Stimulated activated CD8-positive, alpha-beta memory T cell treated with anti-CD3 and anti-CD28 coated beads, Interleukin-4, amount 100 ng/mL, for 48 hours (primary cell): ENCODE results near the gene GRIFIN.

Experiments
- DNase-seq: peaks from one replicate; pipeline ENCODE4 v3.0.0-alpha.2; 2020

GRIFIN gene

DNA sequence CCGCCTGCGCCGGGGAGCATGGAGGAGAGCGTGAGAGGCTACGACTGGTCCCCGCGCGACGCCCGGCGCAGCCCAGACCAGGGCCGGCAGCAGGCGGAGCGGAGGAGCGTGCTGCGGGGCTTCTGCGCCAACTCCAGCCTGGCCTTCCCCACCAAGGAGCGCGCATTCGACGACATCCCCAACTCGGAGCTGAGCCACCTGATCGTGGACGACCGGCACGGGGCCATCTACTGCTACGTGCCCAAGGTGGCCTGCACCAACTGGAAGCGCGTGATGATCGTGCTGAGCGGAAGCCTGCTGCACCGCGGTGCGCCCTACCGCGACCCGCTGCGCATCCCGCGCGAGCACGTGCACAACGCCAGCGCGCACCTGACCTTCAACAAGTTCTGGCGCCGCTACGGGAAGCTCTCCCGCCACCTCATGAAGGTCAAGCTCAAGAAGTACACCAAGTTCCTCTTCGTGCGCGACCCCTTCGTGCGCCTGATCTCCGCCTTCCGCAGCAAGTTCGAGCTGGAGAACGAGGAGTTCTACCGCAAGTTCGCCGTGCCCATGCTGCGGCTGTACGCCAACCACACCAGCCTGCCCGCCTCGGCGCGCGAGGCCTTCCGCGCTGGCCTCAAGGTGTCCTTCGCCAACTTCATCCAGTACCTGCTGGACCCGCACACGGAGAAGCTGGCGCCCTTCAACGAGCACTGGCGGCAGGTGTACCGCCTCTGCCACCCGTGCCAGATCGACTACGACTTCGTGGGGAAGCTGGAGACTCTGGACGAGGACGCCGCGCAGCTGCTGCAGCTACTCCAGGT lies 43.1 kb downstream of the GRIFIN start:
- DNase-seq = no peak

DNA sequence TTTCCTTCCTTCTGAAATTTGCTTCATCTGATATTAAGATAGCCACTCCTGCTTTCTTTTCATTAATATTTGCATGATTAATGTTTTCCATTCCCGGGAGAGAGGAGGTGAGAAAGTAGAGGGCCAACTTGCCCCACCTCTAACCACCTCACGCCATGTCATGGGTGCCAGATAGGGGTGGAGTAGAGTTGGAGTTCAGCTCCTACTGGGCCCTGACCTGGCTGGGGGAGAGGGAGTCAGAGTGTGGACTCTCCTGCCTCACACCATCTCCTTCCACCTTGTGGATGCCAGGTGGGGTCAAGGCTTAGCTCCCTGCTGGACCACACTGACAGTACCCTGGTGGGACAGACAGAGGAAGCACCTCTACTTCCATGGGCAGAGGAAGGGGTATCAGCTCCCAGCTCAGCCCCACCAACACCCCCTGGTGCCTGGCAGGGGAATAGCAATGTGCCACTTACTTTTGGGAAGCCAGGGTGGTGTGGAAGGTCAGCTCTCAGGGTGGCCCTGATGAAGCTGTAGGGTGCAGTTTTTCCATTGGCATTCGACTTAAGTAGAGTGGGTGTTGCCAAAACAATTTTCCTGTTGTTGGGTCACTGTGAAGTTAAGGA lies 44.8 kb downstream of the GRIFIN start:
- DNase-seq = peak; percentile 74

DNA sequence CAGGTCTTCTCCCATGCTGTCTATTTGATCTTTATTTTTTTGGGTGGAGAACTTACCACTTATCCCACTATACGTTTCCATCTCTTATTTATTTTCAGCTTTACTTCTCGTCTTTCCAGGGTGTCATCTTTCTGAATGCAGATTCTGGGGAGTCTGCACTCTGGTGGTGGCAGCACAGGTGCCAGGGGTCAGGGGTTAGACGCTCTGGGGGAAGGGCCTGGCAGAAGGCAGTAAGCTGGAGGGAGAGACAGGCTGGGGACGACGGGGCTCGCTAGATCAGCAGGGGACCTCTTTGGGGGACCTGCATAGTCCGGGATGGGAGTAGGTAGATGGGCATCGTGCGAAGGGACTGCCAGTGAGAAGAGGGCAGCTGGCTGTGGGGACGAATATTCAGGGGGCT lies 50.4 kb downstream of the GRIFIN start:
- no peak for DNase-seq
